ENCODE data around the gene RRAS.

The RRAS gene

GRCh38 chr19:49640113-49640898 is at the start of gene RRAS:
RRAS (minus strand) TSS chr19:49640143; CDS start chr19:49640098, 45 bp downstream.
- DNase-seq (ENCODE audit: extremely low read depth in 1 of 2, low read depth in 1 of 2), result peak; percentile 99 to 100

- DNase-seq (ENCODE audit: extremely low read depth in 1 of 2, low read depth in 1 of 2), result no peak
Observed at GRCh38 chr19:49689133-49690078, 49.5 kb upstream of the RRAS start, which contains the start of gene ADM5. ADM5 (plus strand) TSS chr19:49689594; CDS start chr19:49689838, 244 bp downstream.

GRCh38 chr19:49688531-49689132 is 48.7 kb upstream of the RRAS start:
- no peak for DNase-seq (ENCODE audit: extremely low read depth in 1 of 2, low read depth in 1 of 2)

GRCh38 chr19:49687566-49688316 is 47.8 kb upstream of the RRAS start:
- DNase-seq (ENCODE audit: extremely low read depth in 1 of 2, low read depth in 1 of 2), result no peak

- no peak for DNase-seq (ENCODE audit: extremely low read depth in 1 of 2, low read depth in 1 of 2)
Observed at GRCh38 chr19:49687150-49687549, 47.2 kb upstream of the RRAS start.

- DNase-seq (ENCODE audit: extremely low read depth in 1 of 2, low read depth in 1 of 2), result no peak
Observed at GRCh38 chr19:49686503-49687088, 46.7 kb upstream of the RRAS start.

GRCh38 chr19:49685845-49686332 is 45.9 kb upstream of the RRAS start:
- no peak for DNase-seq (ENCODE audit: extremely low read depth in 1 of 2, low read depth in 1 of 2)

GRCh38 chr19:49684983-49685553 is 45.1 kb upstream of the RRAS start:
- DNase-seq (ENCODE audit: extremely low read depth in 1 of 2, low read depth in 1 of 2), result no peak

- no peak for DNase-seq (ENCODE audit: extremely low read depth in 1 of 2, low read depth in 1 of 2)
Observed at GRCh38 chr19:49684251-49684982, 44.5 kb upstream of the RRAS start.

GRCh38 chr19:49683814-49684250 is 43.9 kb upstream of the RRAS start:
- no peak for DNase-seq (ENCODE audit: extremely low read depth in 1 of 2, low read depth in 1 of 2)

GRCh38 chr19:49682274-49682673 is 42.3 kb upstream of the RRAS start:
- DNase-seq (ENCODE audit: extremely low read depth in 1 of 2, low read depth in 1 of 2), result no peak

GRCh38 chr19:49681830-49682229 is 41.9 kb upstream of the RRAS start:
- no peak for DNase-seq (ENCODE audit: extremely low read depth in 1 of 2, low read depth in 1 of 2)

- DNase-seq (ENCODE audit: extremely low read depth in 1 of 2, low read depth in 1 of 2), result peak; percentile 88
Observed at GRCh38 chr19:49680421-49681351, 40.7 kb upstream of the RRAS start.

- DNase-seq (ENCODE audit: extremely low read depth in 1 of 2, low read depth in 1 of 2), result no peak
Observed at GRCh38 chr19:49679771-49680413, 39.9 kb upstream of the RRAS start.

- DNase-seq (ENCODE audit: extremely low read depth in 1 of 2, low read depth in 1 of 2), result no peak
Observed at GRCh38 chr19:49678985-49679770, 39.2 kb upstream of the RRAS start.

- DNase-seq (ENCODE audit: extremely low read depth in 1 of 2, low read depth in 1 of 2), result peak; percentile 56 to 79
Observed at GRCh38 chr19:49677901-49678674, 38.1 kb upstream of the RRAS start.

All from stimulated activated CD8-positive, alpha-beta memory T cell treated with anti-CD3 and anti-CD28 coated beads, Interleukin-7, amount 100 ng/mL, for 48 hours (primary cell).